ENCODE results near the gene CCNG1.
"Not testable (repeated sequence)": the region's sequence is repeated elsewhere in the genome, so short reads cannot be mapped to it uniquely, and the experiment has no call there.

The CCNG1 gene

GRCh38 chr5:163437309-163438182 lies at the start of gene CCNG1:
Gene CCNG1, plus strand, starts transcription at chr5:163437595. Its CDS starts 1,662 bp downstream, at chr5:163439257.
- peak; percentile 97 for DNase-seq

- DNase-seq, result no peak
These were observed 41.6 kb upstream of the CCNG1 start for GRCh38 chr5:163395792-163396191.

- peak; percentile 48 for DNase-seq
These were observed 40.5 kb upstream of the CCNG1 start for GRCh38 chr5:163396818-163397340.

- no peak for DNase-seq
These were observed 40.0 kb upstream of the CCNG1 start for GRCh38 chr5:163397354-163397753.

GRCh38 chr5:163399923-163400322 lies 37.5 kb upstream of the CCNG1 start:
- no peak for DNase-seq

GRCh38 chr5:163401271-163401670 lies 36.1 kb upstream of the CCNG1 start:
- DNase-seq, result no peak

GRCh38 chr5:163402007-163402406 lies 35.4 kb upstream of the CCNG1 start:
- no peak for DNase-seq

- DNase-seq, result no peak
These were observed 32.8 kb upstream of the CCNG1 start for GRCh38 chr5:163404364-163405173.

- peak; percentile 25 for DNase-seq
These were observed 30.2 kb upstream of the CCNG1 start for GRCh38 chr5:163407034-163407655.

GRCh38 chr5:163408311-163408923 lies 29.0 kb upstream of the CCNG1 start:
- peak; percentile 71 for DNase-seq

- DNase-seq, result no peak
These were observed 28.0 kb upstream of the CCNG1 start for GRCh38 chr5:163409384-163409783.

GRCh38 chr5:163410505-163410904 lies 26.9 kb upstream of the CCNG1 start:
- no peak for DNase-seq

GRCh38 chr5:163415673-163416072 lies 21.7 kb upstream of the CCNG1 start:
- not testable (repeated sequence) for DNase-seq

GRCh38 chr5:163424836-163425235 lies 12.6 kb upstream of the CCNG1 start:
- DNase-seq, result no peak

- peak; percentile 48 for DNase-seq
These were observed 11.3 kb upstream of the CCNG1 start for GRCh38 chr5:163426128-163426527.

- no peak for DNase-seq
These were observed 4.9 kb upstream of the CCNG1 start for GRCh38 chr5:163432544-163432943.

GRCh38 chr5:163433271-163433670 lies 4.1 kb upstream of the CCNG1 start:
- DNase-seq, result no peak

- DNase-seq, result peak; percentile 6
These were observed 3.0 kb upstream of the CCNG1 start for GRCh38 chr5:163434401-163434866.

- no peak for DNase-seq
These were observed 880 bp upstream of the CCNG1 start for GRCh38 chr5:163436515-163436914.

GRCh38 chr5:163437011-163437308 lies 435 bp upstream of the CCNG1 start:
- DNase-seq, result no peak

GRCh38 chr5:163439092-163439425 lies 1.7 kb downstream of the CCNG1 start:
- no peak for DNase-seq

GRCh38 chr5:163440954-163441353 lies 3.6 kb downstream of the CCNG1 start:
- DNase-seq, result no peak

- no peak for DNase-seq
These were observed 7.1 kb downstream of the CCNG1 start for GRCh38 chr5:163444526-163444925.
